ENCODE measurements around the gene LUC7L3. TPM values are rescaled to one million over a fixed set of nuclear protein-coding genes. Genes with fewer than 3 reads are reported as not detected.

LUC7L3 gene
- total RNA-seq, 2 donors from 2014 or later, result 122 to 169 TPM

GRCh38 chr17:50778471-50778870, 59.1 kb downstream of the LUC7L3 start:
- Histone ChIP-seq H3K4me1 (ENCODE audit: control insufficient read depth, insufficient read depth, low read length) (no peaks in the 10 kb centered on the region), H3K36me3 (ENCODE audit: control insufficient read depth, insufficient read depth, low read length) (no peaks in the 10 kb centered on the region), H3K27me3 (ENCODE audit: control insufficient read depth, insufficient read depth, low read length, poor library complexity, severe bottlenecking) (no peaks in the 10 kb centered on the region), H3K9ac (ENCODE audit: extremely low read depth, low read length, poor library complexity, severe bottlenecking) (no peak overlapping the region), H3K27ac (ENCODE audit: low read depth, low read length) (no peak overlapping the region), H3K9me3 (ENCODE audit: control insufficient read depth, low read length) (no peaks in the 10 kb centered on the region), H3K4me3 (ENCODE audit: low read length) (no peak overlapping the region)
- peaks cover 2% of the 10 kb centered on the region for H3K9me3 Mint-ChIP-seq
- no peak overlapping the region for H3K27ac Mint-ChIP-seq
- 89 to 94% methylated on average over 8 of the region's 8 CpGs for whole genome bisulfite sequencing, 2 experiments (ENCODE audit: insufficient coverage in 1 of 2, insufficient read length in 1 of 2)
- no peak for DNase-seq
- no peak for TF ChIP-seq CTCF (conservative IDR thresholded peaks at IDR 0.05)
- no peaks in the 10 kb centered on the region for H3K27me3 Mint-ChIP-seq (ENCODE audit: insufficient read depth)
- no peak overlapping the region for H3K4me3 Mint-ChIP-seq
- no peaks in the 10 kb centered on the region for H3K4me1 Mint-ChIP-seq
- no peaks in the 10 kb centered on the region for H3K36me3 Mint-ChIP-seq (ENCODE audit: low read depth)

- WGBS, 2 experiments (ENCODE audit: insufficient coverage in 1 of 2, insufficient read length in 1 of 2), result 83 to 92% methylated on average over 1 to 4 of the region's 4 CpGs
Measured at GRCh38 chr17:50778988-50779387, 59.6 kb downstream of the LUC7L3 start.

GRCh38 chr17:50779747-50780353, 60.4 kb downstream of the LUC7L3 start:
- no peak overlapping the region for H3K4me3 Mint-ChIP-seq

More at GRCh38 chr17:50778988-50779387, 59.6 kb downstream of the LUC7L3 start:
- Histone ChIP-seq H3K4me1 (ENCODE audit: control insufficient read depth, insufficient read depth, low read length) (no peaks in the 10 kb centered on the region), H3K36me3 (ENCODE audit: control insufficient read depth, insufficient read depth, low read length) (no peaks in the 10 kb centered on the region), H3K27ac (ENCODE audit: low read depth, low read length) (no peak overlapping the region), H3K27me3 (ENCODE audit: control insufficient read depth, insufficient read depth, low read length, poor library complexity, severe bottlenecking) (no peaks in the 10 kb centered on the region), H3K4me3 (ENCODE audit: low read length) (no peak overlapping the region), H3K9ac (ENCODE audit: extremely low read depth, low read length, poor library complexity, severe bottlenecking) (no peak overlapping the region), H3K9me3 (ENCODE audit: control insufficient read depth, low read length) (no peaks in the 10 kb centered on the region)
- H3K9me3 Mint-ChIP-seq, result peaks cover 2% of the 10 kb centered on the region
- H3K27me3 Mint-ChIP-seq (ENCODE audit: insufficient read depth), result no peaks in the 10 kb centered on the region
- no peak for TF ChIP-seq CTCF (conservative IDR thresholded peaks at IDR 0.05)
- H3K4me1 Mint-ChIP-seq, result no peaks in the 10 kb centered on the region
- no peak for DNase-seq
- H3K27ac Mint-ChIP-seq, result no peak overlapping the region
- no peak overlapping the region for H3K4me3 Mint-ChIP-seq
- no peaks in the 10 kb centered on the region for H3K36me3 Mint-ChIP-seq (ENCODE audit: low read depth)

More at GRCh38 chr17:50779747-50780353, 60.4 kb downstream of the LUC7L3 start:
- no peaks in the 10 kb centered on the region for H3K9me3 ChIP-seq (ENCODE audit: control insufficient read depth, low read length)
- H3K9ac ChIP-seq (ENCODE audit: extremely low read depth, low read length, poor library complexity, severe bottlenecking), result no peak overlapping the region
- H3K27me3 ChIP-seq (ENCODE audit: control insufficient read depth, insufficient read depth, low read length, poor library complexity, severe bottlenecking), result no peaks in the 10 kb centered on the region
- no peaks in the 10 kb centered on the region for H3K27me3 Mint-ChIP-seq (ENCODE audit: insufficient read depth)
- WGBS, 2 experiments (ENCODE audit: insufficient coverage in 1 of 2, insufficient read length in 1 of 2), result 97 to 98% methylated on average over 6 to 9 of the region's 9 CpGs
- H3K4me1 Mint-ChIP-seq, result no peaks in the 10 kb centered on the region
- no peak overlapping the region for H3K27ac Mint-ChIP-seq
- no peaks in the 10 kb centered on the region for H3K4me1 ChIP-seq (ENCODE audit: control insufficient read depth, insufficient read depth, low read length)
- H3K9me3 Mint-ChIP-seq, result peaks cover 2% of the 10 kb centered on the region
- no peak overlapping the region for H3K27ac ChIP-seq (ENCODE audit: low read depth, low read length)
- no peak for TF ChIP-seq CTCF (conservative IDR thresholded peaks at IDR 0.05)
- H3K4me3 ChIP-seq (ENCODE audit: low read length), result no peak overlapping the region
- no peak for DNase-seq
- no peaks in the 10 kb centered on the region for H3K36me3 ChIP-seq (ENCODE audit: control insufficient read depth, insufficient read depth, low read length)
- no peaks in the 10 kb centered on the region for H3K36me3 Mint-ChIP-seq (ENCODE audit: low read depth)

Measured in endodermal cell (in vitro differentiated cells).